ENCODE measurements around the gene TBC1D22A.

The TBC1D22A gene

DNA sequence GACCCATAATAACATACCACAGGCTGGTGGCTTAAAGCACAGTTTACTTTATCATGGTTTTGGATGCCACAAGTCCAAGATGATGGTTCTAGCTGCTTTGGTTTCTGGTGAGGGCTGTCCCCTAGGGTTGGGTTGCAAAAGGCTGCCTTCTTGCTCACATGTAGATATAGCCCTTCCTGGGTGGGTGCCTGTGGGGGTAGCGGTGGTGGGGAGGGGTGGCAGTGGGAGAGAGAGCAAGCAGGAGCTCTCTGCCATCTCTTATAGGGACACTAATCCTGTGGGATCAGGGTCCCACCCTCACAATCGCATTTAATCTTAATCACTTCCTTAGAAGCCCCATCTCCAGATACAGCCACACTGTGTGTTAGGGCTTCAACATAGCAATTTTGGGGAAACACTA is 245.0 kb downstream of the TBC1D22A start:
- Histone ChIP-seq H3K9ac (no peak overlapping the region), H2AFZ (ENCODE audit: low read depth) (no peak overlapping the region), H4K20me1 (ENCODE audit: insufficient read depth) (no peaks in the 10 kb centered on the region), H3K4me1 (ENCODE audit: low read depth, poor library complexity, severe bottlenecking) (no peaks in the 10 kb centered on the region), H3K79me2 (ENCODE audit: insufficient read depth, low read depth) (no peaks in the 10 kb centered on the region), H3K36me3 (ENCODE audit: insufficient read depth) (no peaks in the 10 kb centered on the region), H3K4me2 (no peak overlapping the region), H3K4me3 (IDR thresholded peaks at IDR 0.05; ENCODE audit: insufficient read depth, low read depth, low read length) (no peak overlapping the region), H3K27me3 (ENCODE audit: insufficient read depth, low read depth) (no peaks in the 10 kb centered on the region), H3K27ac (no peak overlapping the region)
- TF ChIP-seq, protein P1, sequence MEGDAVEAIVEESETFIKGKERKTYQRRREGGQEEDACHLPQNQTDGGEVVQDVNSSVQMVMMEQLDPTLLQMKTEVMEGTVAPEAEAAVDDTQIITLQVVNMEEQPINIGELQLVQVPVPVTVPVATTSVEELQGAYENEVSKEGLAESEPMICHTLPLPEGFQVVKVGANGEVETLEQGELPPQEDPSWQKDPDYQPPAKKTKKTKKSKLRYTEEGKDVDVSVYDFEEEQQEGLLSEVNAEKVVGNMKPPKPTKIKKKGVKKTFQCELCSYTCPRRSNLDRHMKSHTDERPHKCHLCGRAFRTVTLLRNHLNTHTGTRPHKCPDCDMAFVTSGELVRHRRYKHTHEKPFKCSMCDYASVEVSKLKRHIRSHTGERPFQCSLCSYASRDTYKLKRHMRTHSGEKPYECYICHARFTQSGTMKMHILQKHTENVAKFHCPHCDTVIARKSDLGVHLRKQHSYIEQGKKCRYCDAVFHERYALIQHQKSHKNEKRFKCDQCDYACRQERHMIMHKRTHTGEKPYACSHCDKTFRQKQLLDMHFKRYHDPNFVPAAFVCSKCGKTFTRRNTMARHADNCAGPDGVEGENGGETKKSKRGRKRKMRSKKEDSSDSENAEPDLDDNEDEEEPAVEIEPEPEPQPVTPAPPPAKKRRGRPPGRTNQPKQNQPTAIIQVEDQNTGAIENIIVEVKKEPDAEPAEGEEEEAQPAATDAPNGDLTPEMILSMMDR (conservative IDR thresholded peaks at IDR 0.05; ENCODE audit: low read depth, low read length) = no peak

DNA sequence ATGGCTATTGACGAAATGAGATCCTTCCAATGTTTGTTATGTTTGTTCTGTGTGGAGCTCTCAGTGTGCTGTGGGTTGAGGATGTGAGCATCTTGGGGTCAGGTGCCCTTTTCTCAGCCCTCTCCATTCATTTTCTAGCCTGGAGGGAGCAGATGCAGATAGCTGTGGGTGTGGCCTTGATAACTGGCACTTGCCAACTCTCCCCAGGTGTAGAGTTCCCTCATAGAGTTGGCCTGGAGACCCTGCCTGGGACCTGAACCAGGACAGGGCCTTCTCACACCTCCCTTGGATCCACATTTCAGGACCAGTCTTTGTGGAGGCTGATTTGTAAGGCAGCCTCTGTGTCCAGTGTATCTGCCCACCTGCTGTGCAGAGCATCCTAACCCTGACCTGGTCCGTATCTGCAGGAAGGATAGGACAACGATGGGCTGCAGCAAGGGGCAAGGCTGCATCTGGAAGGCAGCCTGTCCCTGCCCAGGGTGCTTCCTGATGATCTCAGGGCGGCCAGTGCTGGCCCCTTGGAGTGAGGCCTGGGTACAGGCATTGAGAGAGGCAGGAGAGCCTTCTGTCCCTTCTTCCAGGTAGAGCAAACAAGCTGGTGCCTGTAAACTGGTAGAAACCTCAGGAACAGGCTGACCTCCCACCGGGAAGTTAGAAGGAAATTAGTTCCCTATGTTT is 245.9 kb downstream of the TBC1D22A start:
- no peak overlapping the region for H3K4me2 ChIP-seq
- no peak overlapping the region for H3K4me3 ChIP-seq (IDR thresholded peaks at IDR 0.05; ENCODE audit: insufficient read depth, low read depth, low read length)
- H3K36me3 ChIP-seq (ENCODE audit: insufficient read depth) = no peaks in the 10 kb centered on the region
- no peaks in the 10 kb centered on the region for H3K27me3 ChIP-seq (ENCODE audit: insufficient read depth, low read depth)
- no peaks in the 10 kb centered on the region for H4K20me1 ChIP-seq (ENCODE audit: insufficient read depth)
- H3K27ac ChIP-seq = no peak overlapping the region
- no peak overlapping the region for H3K9ac ChIP-seq
- TF ChIP-seq, protein P1 (conservative IDR thresholded peaks at IDR 0.05; ENCODE audit: low read depth, low read length) = no peak
- no peaks in the 10 kb centered on the region for H3K79me2 ChIP-seq (ENCODE audit: insufficient read depth, low read depth)
- no peaks in the 10 kb centered on the region for H3K4me1 ChIP-seq (ENCODE audit: low read depth, poor library complexity, severe bottlenecking)
- H2AFZ ChIP-seq (ENCODE audit: low read depth) = no peak overlapping the region

DNA sequence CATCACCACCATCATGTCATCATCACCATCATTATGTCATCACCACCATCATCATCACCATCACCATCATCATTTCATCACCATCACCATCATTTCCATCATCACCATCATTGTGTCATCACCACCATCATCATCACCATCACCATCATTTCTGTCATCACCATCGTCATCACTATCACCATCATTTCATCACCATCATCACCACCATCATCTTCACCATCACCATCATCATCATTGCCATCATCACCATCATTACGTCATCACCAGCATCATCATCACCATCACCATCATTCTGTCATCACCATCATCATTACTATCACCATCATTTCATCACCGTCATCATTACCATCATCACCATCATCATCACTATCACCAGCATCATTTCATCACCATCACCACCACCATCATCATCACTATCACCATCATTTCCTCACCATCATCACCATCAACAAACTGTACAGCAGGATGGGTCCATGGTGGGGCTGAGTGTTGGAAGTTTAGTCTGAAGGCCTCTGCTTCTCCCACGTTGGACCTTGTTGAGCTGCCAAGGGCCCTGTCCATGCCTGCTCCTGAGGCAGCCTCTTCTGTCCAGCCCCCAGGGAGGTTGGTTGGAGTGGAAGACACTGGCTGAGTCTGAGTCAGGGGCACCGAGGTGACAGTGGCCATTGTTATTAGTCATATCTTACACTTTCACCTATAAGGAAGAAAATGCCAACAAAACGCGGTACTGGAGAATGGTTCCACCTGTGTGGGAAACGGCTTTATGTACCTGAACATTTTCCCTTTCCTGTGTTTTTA is 247.1 kb downstream of the TBC1D22A start:
- no peaks in the 10 kb centered on the region for H3K27me3 ChIP-seq (ENCODE audit: insufficient read depth, low read depth)
- H3K4me2 ChIP-seq = no peak overlapping the region
- no peaks in the 10 kb centered on the region for H3K79me2 ChIP-seq (ENCODE audit: insufficient read depth, low read depth)
- no peaks in the 10 kb centered on the region for H4K20me1 ChIP-seq (ENCODE audit: insufficient read depth)
- TF ChIP-seq, protein P1 (conservative IDR thresholded peaks at IDR 0.05; ENCODE audit: low read depth, low read length) = no peak
- no peak overlapping the region for H2AFZ ChIP-seq (ENCODE audit: low read depth)
- H3K27ac ChIP-seq = no peak overlapping the region
- H3K36me3 ChIP-seq (ENCODE audit: insufficient read depth) = no peaks in the 10 kb centered on the region
- H3K4me1 ChIP-seq (ENCODE audit: low read depth, poor library complexity, severe bottlenecking) = no peaks in the 10 kb centered on the region
- H3K9ac ChIP-seq = no peak overlapping the region
- no peak overlapping the region for H3K4me3 ChIP-seq (IDR thresholded peaks at IDR 0.05; ENCODE audit: insufficient read depth, low read depth, low read length)

DNA sequence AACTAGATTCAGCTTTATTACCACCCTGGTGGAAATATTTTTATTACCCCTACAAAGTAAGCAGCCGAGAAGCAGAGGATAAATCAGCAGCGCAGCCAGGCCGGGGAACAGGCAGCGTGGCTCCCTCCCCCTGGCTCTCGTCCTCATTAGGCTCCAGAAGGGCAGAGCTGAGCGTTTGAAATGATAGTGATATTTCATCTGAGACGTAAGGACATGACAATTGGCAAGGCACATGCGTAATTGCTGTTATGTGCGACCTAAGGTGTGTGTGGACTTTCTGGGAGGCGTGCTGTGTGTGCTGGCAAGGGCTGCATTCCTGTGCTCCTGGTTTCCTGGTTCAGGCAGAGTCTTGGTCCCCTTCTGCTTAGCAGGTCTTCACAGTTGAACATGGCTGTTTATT is 247.8 kb downstream of the TBC1D22A start:
- no peaks in the 10 kb centered on the region for H3K27me3 ChIP-seq (ENCODE audit: insufficient read depth, low read depth)
- no peaks in the 10 kb centered on the region for H4K20me1 ChIP-seq (ENCODE audit: insufficient read depth)
- no peaks in the 10 kb centered on the region for H3K79me2 ChIP-seq (ENCODE audit: insufficient read depth, low read depth)
- H3K4me3 ChIP-seq (IDR thresholded peaks at IDR 0.05; ENCODE audit: insufficient read depth, low read depth, low read length) = no peak overlapping the region
- H3K4me1 ChIP-seq (ENCODE audit: low read depth, poor library complexity, severe bottlenecking) = no peaks in the 10 kb centered on the region
- no peak overlapping the region for H3K4me2 ChIP-seq
- H2AFZ ChIP-seq (ENCODE audit: low read depth) = no peak overlapping the region
- H3K27ac ChIP-seq = no peak overlapping the region
- no peak overlapping the region for H3K9ac ChIP-seq
- no peaks in the 10 kb centered on the region for H3K36me3 ChIP-seq (ENCODE audit: insufficient read depth)
- TF ChIP-seq, protein P1 (conservative IDR thresholded peaks at IDR 0.05; ENCODE audit: low read depth, low read length) = no peak
